GM12801 (cell line): ENCODE data around the gene AAGAB.

Experiments used
- CTCF ChIP-seq: IDR thresholded peaks from one replicate; pipeline ENCODE4 v1.5.1; 2011; ENCODE audit warnings: control low read depth; ENCODE audit not compliant: insufficient read length; ENCODE audit errors: extremely low read depth

AAGAB gene

GRCh38 chr15:67201136-67201535 is 53.3 kb downstream of the AAGAB start:
- TF ChIP-seq CTCF = no peak

DNA sequence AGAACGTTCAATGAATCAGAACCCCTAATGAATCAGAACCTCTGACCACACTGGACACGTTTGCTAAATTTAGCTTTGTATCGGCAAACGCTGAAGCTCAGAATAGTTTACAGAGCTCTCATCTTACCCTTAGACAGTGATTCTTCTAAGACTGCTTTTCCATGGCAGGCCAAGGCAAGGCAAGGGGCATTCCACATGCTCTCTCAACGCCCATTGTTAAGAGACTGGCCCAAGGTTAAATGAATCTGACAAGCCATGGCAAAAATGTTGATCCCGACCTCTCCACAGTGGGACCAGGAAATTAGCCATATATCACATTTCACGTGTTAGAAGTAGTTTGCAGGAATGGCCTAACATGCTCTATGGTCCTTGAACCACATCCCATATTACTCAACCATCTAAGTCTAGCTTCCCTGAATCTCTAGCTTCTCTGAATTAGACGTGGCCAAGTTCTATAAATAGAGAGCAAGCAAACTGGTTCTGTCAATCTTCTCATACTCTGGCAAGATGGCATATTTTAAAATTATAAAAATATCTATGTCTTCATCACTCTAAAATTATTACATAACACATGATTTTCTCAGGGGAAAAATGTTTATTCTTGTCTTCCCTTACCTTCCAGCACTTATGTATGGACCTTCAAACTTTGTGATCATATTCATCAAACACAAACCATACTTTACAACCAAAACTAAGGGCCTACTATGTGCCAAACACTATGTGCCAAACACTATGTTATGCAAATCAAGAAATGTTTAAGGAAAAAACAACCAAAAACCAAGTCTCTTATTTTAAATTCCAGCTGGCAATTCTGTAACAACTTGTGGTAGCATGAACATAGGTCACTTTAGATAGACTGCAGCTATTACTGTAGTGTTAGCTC is 54.3 kb downstream of the AAGAB start:
- no peak for TF ChIP-seq CTCF

DNA sequence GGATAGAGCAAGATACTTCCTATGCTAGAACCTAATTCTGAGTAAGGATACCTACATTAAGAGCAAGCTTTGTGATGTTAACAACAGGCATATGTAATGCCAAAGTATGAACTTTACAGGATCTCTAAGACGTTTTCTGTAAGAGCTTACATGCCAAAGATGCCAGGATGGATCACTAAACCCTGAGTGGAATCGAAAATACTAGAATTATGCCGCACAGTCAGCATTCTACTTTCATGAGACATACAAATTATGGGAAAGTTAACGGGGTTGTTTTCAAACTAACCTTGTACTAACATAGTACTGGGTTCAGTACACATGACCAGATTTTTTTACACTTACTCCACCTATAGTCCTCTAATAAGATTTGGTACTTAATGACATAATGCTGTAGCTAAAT is 55.1 kb downstream of the AAGAB start:
- no peak for TF ChIP-seq CTCF

- TF ChIP-seq CTCF = no peak
These were observed 56.2 kb downstream of the AAGAB start for GRCh38 chr15:67198157-67198754.

DNA sequence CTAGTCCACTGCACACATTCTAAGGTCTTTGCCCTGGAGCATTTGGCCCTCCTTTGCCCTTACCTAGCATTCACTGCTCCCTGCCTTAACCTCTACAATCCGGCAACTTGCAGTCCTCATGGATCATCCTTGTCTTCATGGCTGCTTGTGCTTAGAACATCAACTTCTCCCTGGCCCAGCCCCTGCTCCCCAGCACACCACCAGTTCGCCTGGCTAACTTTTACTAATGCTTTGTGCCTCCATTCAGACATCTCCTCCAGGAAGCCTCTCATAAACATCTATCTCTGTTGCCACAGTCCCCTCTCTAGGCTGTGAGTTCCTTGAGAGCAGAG is 57.1 kb downstream of the AAGAB start:
- TF ChIP-seq CTCF = no peak

DNA sequence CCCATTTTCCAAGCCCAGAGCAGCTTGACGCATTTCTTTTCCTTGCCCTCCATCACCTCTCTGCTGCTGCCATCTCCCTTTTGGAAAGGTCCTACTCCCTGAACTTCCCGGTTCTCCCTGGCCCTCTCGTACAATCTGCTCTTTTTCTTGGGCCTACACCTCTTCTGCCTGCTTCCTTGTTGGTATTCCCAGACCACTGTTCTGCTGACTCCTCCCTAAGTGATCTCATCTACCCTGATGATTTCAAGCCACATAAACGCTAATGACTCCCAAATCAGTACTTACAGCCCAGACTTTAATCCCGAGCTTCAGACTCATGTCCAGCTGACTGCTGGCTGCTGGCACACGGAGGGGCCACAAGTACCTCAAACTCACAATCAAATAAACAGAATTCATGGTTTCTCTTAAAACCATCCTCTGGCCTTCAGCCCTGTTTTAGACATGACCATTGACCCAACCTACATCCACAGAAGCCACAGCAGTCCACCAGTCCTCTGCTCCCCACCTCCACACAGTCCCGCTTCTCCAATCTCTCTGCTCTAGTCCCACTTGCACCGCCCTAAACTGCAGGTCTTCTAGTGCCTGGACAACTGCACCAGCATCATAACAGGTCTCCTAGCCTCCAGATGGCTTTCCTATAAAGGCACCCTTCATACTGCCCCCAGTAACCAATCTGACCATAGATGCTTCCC is 57.6 kb downstream of the AAGAB start:
- no peak for TF ChIP-seq CTCF

GRCh38 chr15:67196222-67196621 is 58.2 kb downstream of the AAGAB start:
- TF ChIP-seq CTCF = no peak
